Activated CD4-positive, CD25-positive, alpha-beta regulatory T cell treated with anti-CD3 and anti-CD28 coated beads, Interleukin-2, amount 50 U/mL, for 16 hours (primary cell): Measurements from ENCODE around the gene MED27.
"Not testable (repeated sequence)": the region's sequence is repeated elsewhere in the genome, so short reads cannot be mapped to it uniquely, and the experiment has no call there.

Experiments used
- DNase-seq: peaks from one replicate; pipeline ENCODE4 v3.0.0-alpha.2; 2020; ENCODE audit warnings: low read depth, low spot score

Gene MED27

GRCh38 chr9:132016456-132016855, 63.2 kb downstream of the MED27 start:
- no peak for DNase-seq

GRCh38 chr9:132015866-132016265, 63.8 kb downstream of the MED27 start:
- no peak for DNase-seq

- no peak for DNase-seq
Observed at GRCh38 chr9:132014218-132014805, 65.4 kb downstream of the MED27 start.

- no peak for DNase-seq
Observed at GRCh38 chr9:132012704-132013357, 66.8 kb downstream of the MED27 start.

- no peak for DNase-seq
Observed at GRCh38 chr9:132011896-132012295, 67.8 kb downstream of the MED27 start.

- no peak for DNase-seq
Observed at GRCh38 chr9:132011309-132011708, 68.4 kb downstream of the MED27 start.

GRCh38 chr9:132010201-132010600, 69.5 kb downstream of the MED27 start:
- not testable (repeated sequence) for DNase-seq

GRCh38 chr9:132008855-132009812, 70.5 kb downstream of the MED27 start:
- no peak for DNase-seq

GRCh38 chr9:132008184-132008803, 71.4 kb downstream of the MED27 start:
- no peak for DNase-seq

GRCh38 chr9:132007371-132008025, 72.2 kb downstream of the MED27 start:
- no peak for DNase-seq

GRCh38 chr9:132006677-132007370, 72.8 kb downstream of the MED27 start:
- no peak for DNase-seq

- DNase-seq = no peak
Observed at GRCh38 chr9:132005899-132006298, 73.8 kb downstream of the MED27 start.

- DNase-seq = no peak
Observed at GRCh38 chr9:132004323-132004722, 75.3 kb downstream of the MED27 start.

- no peak for DNase-seq
Observed at GRCh38 chr9:132003896-132004295, 75.8 kb downstream of the MED27 start.

- no peak for DNase-seq
Observed at GRCh38 chr9:132003319-132003704, 76.4 kb downstream of the MED27 start.

GRCh38 chr9:132002643-132003318, 76.9 kb downstream of the MED27 start:
- DNase-seq = no peak

- no peak for DNase-seq
Observed at GRCh38 chr9:132001567-132001966, 78.1 kb downstream of the MED27 start.

GRCh38 chr9:132000659-132001058, 79.0 kb downstream of the MED27 start:
- DNase-seq = no peak

GRCh38 chr9:131999692-132000551, 79.7 kb downstream of the MED27 start:
- no peak for DNase-seq
